Stimulated activated CD4-positive, alpha-beta T cell treated with anti-CD3 and anti-CD28 coated beads, Interleukin-2, amount 100 ng/mL, for 4 hours (primary cell): ENCODE results near the gene ZNF776.
"Not testable (repeated sequence)": the region's sequence is repeated elsewhere in the genome, so short reads cannot be mapped to it uniquely, and the experiment has no call there.

Source experiments
- DNase-seq: peaks from one replicate; pipeline ENCODE4 v3.0.0-alpha.2; 2020; ENCODE audit warnings: low read depth

ZNF776 gene

DNA sequence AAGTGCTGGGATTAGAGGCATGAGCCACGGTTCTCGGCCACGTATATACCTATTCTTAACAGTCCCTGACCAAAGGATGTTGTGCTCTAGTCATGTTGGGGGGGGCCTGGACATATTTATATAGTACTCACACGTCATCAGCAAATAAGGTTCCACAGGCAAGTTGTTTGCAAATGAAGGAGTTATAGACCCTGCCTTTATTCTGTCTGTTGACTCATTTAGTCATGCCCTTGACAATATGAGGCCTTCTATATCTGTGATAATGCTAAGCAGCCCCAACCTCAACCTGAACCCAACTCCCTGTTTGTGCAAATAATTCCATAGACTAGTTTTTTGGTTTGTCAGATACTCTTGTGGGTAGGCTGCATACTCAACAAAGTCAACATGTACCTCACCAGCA, 31.7 kb downstream of the ZNF776 start:
- no peak for DNase-seq

DNA sequence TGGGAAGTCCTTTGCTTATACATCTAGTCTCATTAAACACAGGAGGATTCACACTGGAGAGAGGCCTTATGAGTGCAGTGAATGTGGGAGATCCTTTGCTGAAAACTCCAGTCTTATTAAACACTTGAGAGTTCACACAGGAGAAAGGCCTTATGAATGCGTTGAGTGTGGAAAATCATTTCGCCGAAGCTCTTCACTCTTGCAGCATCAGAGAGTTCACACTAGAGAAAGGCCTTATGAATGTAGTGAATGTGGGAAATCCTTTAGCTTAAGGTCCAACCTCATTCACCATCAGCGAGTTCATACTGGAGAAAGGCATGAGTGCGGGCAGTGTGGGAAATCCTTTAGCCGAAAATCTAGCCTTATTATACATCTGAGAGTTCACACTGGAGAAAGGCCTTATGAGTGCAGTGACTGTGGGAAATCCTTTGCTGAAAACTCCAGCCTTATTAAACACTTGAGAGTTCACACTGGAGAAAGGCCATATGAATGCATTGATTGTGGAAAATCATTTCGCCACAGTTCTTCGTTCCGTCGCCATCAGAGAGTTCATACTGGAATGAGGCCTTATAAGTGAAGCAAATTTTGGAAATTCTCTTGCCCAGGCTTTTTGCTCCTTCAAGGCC, 32.7 kb downstream of the ZNF776 start:
- no peak for DNase-seq

- no peak for DNase-seq
Measured at GRCh38 chr19:57786286-57786685, 39.7 kb downstream of the ZNF776 start.

DNA sequence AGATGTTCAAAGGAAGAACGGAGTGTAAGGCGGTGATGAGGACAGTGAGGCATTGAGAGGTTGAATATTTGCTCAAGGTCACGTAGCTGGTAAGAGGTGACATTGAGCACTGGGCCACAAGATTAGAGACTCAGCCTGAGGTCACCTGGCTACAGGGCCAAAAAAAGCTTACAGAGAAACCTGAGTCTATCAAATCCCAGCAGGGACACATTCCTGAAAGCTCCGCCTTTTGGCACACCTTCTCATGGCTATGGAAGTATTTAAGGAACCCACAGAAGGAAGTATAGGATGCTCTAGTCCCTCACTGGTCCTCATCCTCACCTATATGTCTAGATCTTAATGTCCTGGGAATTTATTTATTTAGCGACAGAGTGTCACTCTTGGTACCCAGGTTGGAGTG, 40.3 kb downstream of the ZNF776 start:
- DNase-seq: no peak

- DNase-seq: no peak
Measured at GRCh38 chr19:57788114-57788692, 41.6 kb downstream of the ZNF776 start.

- no peak for DNase-seq
Measured at GRCh38 chr19:57789288-57789687, 42.7 kb downstream of the ZNF776 start.

GRCh38 chr19:57796580-57796979, 50.0 kb downstream of the ZNF776 start:
- not testable (repeated sequence) for DNase-seq

- DNase-seq: no peak
Measured at GRCh38 chr19:57800696-57801095, 54.1 kb downstream of the ZNF776 start.

DNA sequence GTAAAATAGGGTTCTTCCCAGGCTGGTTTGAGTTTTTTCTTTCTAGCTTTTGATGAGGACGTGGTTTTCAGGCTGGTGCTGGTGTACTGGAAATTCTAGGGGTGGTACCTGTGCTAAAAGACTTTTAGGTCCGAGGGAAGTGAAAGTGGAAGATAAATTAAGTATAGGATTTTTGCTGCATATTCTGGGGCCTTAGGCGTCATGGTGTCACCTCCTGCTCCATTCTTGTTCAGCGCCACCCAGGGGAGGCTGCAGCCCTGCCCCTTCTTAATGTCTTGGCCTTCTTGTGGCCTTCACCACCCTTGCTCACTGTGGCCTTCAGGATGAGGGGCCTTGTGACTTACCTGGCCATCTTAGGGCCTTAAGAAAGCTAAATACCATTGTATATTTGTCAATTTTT, 55.7 kb downstream of the ZNF776 start:
- no peak for DNase-seq

DNA sequence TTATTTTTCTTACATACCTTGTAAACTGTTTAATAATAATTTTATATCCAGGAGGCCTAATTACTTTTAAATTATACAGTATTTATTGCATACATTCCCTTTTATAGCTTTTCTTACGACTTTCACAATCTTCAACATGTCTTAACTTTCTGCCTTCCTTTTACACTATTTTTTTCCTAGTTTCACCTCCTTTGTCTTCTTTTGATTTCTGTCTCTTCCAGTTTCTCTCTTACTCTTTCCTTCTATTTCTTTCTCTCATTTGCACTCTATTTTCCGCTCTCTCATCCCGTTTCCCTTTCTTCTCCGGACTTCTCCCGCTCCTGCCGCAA, 56.6 kb downstream of the ZNF776 start:
- no peak for DNase-seq

- DNase-seq: no peak
Measured at GRCh38 chr19:57803594-57804325, 57.1 kb downstream of the ZNF776 start.

GRCh38 chr19:57807541-57807940, 60.9 kb downstream of the ZNF776 start:
- DNase-seq: no peak
